ENCODE measurements around the gene FBXW9.
A peak's percentile ranks its signal among the peaks of the same experiment; 100 is the strongest.
"Not testable (repeated sequence)": the region's sequence is repeated elsewhere in the genome, so short reads cannot be mapped to it uniquely, and the experiment has no call there.

The FBXW9 gene

DNA sequence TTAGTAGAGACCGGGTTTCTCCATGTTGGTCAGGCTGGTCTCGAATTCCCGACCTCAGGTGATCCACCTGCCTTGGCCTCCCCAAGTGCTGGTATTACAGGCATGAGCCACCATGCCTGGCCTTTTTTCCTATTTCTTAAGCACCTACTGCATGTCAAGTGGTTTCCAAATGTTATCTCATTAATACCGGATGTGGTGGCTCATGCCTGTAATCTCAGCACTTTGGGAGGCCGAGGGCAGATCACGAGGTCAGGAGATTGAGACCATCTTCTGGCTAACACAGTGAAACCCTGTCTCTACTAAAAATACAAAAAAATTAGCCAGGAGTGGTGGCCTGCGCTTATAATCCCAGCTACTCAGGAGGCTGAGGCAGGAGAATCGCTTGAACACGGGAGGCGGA lies 29.2 kb upstream of the FBXW9 start:
- 93 to 97% methylated on average over 10 of the region's 10 CpGs for WGBS, 2 experiments (ENCODE audit: insufficient coverage in 2 of 2)
- not testable (repeated sequence) for H3K27ac ChIP-seq (ENCODE audit: low read depth, low read length, severe bottlenecking); H3K4me3 ChIP-seq (ENCODE audit: extremely low read depth, insufficient read depth, low read length, poor library complexity, severe bottlenecking); H3K9me3 ChIP-seq (ENCODE audit: control insufficient read depth, low read length); H3K4me1 ChIP-seq (ENCODE audit: control insufficient read depth, insufficient read depth, low read length, poor library complexity, severe bottlenecking)
- peaks cover 33% of the 10 kb centered on the region for H3K36me3 ChIP-seq (ENCODE audit: control insufficient read depth, insufficient read depth, low read length)

DNA sequence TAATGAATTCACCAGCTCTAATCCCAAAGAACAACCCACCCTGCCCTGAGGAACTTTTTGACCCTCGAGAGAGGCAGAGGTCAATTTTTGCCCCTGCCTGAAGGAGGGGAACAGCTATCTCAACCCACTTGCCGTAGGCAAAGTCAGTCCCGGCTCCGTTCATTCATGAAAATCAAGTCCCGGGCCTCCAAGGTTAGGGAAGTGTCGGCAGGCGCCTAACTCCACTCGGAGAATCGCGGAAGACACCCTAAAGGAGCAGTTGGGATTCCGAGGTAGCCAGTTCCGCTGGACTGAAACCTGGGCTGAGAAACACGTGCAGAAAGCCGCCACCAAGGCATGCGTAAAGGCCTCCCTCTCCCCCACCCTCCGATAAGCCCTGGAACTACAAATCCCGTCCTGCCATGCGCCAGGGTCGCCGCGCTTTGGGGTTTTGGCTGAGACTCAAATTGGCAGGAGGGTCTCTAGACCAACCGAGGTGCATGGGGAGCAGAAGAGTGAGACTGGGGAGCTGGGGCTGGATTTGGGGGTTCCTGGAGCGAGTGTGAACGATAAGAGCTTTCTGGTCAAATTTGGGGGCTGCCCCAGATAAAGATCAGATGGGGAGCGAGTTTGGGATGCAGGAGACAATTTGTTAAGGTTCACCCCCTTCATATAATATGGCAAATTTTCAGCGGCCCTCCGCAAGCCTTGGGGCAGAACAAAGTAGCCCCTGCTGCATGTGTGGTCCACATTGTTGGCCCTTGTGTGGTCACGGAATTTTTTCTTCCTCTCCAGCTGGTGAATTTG lies 27.4 kb upstream of the FBXW9 start, which contains the start of gene TNPO2:
TSS of gene TNPO2 (minus strand) at position 292 of the 786 bp plus-strand sequence. CDS start 2,955 bp downstream, outside the sequence.
- Histone ChIP-seq H3K9me3 (ENCODE audit: control insufficient read depth, low read length) (no peaks in the 10 kb centered on the region), H3K4me3 (ENCODE audit: extremely low read depth, insufficient read depth, low read length, poor library complexity, severe bottlenecking) (peak within 1 kb of the TSS; percentile 81), H3K27ac (ENCODE audit: low read depth, low read length, severe bottlenecking) (peak within 1 kb of the TSS; percentile 93), H3K4me1 (ENCODE audit: control insufficient read depth, insufficient read depth, low read length, poor library complexity, severe bottlenecking) (no peaks in the 10 kb centered on the region), H3K36me3 (ENCODE audit: control insufficient read depth, insufficient read depth, low read length) (peaks cover 31% of the 10 kb centered on the region)
- 6 to 9% methylated on average over 19 to 26 of the region's 28 CpGs for WGBS, 2 experiments (ENCODE audit: insufficient coverage in 2 of 2)

DNA sequence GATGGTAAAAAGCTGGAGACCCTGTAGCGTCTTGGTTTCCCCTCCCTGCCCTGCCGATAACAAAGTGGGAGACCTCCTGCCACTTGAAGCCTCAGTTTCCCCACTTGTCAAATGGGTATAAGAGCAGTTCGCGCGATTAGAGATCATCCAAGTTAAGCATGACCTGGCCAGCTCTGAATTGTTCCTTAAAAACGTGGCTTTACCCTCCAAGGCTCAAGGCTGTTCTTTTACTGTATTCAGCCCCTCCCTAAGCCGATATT lies 26.9 kb upstream of the FBXW9 start:
- Histone ChIP-seq H3K36me3 (ENCODE audit: control insufficient read depth, insufficient read depth, low read length) (peaks cover 31% of the 10 kb centered on the region), H3K4me1 (ENCODE audit: control insufficient read depth, insufficient read depth, low read length, poor library complexity, severe bottlenecking) (no peaks in the 10 kb centered on the region), H3K9me3 (ENCODE audit: control insufficient read depth, low read length) (no peaks in the 10 kb centered on the region), H3K27ac (ENCODE audit: low read depth, low read length, severe bottlenecking) (peak overlapping the region; percentile 93), H3K4me3 (ENCODE audit: extremely low read depth, insufficient read depth, low read length, poor library complexity, severe bottlenecking) (peak overlapping the region; percentile 81)
- 0% methylated on average over 5 to 6 of the region's 7 CpGs for WGBS, 2 experiments (ENCODE audit: insufficient coverage in 2 of 2)

DNA sequence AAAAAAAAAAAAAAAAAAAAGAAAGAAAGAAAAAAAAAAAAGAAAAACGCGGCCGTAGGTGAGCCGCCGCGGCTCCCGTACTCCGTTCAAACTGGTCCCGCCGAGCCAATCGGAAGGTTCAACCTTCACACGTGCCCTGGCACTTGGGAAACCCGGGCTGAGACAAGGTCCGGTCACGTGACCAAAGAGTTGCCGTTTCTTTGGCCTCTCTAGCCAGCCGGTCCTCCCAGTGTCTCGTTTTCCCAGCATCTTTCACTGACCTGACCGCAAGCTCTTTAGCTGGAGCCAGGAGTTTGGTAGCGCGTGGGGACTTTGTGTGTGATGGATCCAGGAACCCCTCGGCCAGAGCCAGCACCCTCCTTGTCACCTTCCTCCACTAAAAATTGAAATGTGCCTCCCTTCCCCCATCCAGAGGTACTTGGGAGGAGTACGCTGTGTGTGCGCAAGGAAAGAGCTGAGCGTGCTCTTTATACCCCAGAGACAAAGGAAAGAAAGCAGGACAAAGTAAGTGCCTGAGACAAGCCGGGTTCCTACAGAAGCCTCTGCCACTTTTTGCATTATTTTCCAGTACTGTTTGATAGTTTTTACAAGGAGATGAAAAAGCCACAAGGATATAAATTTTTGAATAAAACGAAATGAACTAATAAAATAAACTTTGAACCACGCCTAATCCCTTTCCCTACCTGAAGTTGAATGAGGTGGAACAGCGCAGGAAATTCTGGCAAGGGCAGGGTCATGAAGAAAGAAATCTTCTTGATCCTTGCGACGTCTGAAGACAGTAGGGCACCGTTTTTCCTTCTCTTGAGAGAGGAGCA lies 26.3 kb upstream of the FBXW9 start:
- no peaks in the 10 kb centered on the region for H3K4me1 ChIP-seq (ENCODE audit: control insufficient read depth, insufficient read depth, low read length, poor library complexity, severe bottlenecking)
- no peaks in the 10 kb centered on the region for H3K9me3 ChIP-seq (ENCODE audit: control insufficient read depth, low read length)
- peaks cover 32% of the 10 kb centered on the region for H3K36me3 ChIP-seq (ENCODE audit: control insufficient read depth, insufficient read depth, low read length)
- H3K4me3 ChIP-seq (ENCODE audit: extremely low read depth, insufficient read depth, low read length, poor library complexity, severe bottlenecking), result peak overlapping the region; percentile 81
- WGBS, 2 experiments (ENCODE audit: insufficient coverage in 2 of 2), result 0 to 1% methylated on average over 21 to 22 of the region's 32 CpGs
- H3K27ac ChIP-seq (ENCODE audit: low read depth, low read length, severe bottlenecking), result peak overlapping the region; percentile 93

DNA sequence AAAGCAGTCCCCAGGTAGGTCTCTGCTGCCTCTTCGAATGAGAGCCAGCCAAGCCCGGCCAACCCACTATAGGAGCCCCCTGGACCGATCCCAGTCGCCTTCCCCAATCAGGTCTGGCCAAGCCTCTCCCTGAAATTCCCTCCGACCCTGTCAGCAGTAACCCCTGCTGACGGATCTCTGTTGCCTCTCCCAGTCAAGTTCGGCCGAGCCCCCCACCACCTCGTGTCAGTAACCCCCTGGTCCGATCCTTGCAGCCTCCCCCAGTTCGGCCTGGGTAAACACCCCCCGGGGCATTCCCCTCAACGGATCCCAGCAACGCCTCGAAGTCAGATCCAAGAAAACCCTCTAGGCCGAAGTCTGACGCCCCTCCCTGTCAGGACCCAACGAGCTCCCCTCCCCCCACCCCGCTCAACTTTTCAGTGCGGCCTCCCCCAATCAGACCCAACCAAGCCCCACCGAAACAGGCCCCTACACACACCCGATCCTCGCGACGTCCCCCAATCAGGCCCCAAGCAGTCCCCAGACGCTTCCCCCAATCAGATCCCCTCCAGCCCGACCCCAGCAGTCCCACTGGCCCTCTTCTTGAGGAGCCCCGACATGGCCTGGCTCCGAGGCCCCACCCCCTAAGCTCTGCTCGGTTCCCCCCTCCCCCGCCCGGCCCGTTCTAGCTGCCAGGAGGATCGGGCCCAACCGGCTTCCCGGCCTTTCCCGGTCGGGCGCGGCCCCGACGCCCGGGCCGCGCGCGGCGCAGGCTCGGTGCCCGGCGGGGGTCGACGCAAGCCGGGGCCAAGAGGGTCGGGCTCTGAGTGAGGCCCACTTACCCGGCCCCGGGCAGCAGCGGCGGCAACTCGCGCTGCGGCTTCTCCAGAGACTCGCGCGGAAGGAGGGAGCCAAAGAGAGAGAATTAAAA lies 25.5 kb upstream of the FBXW9 start:
- H3K9me3 ChIP-seq (ENCODE audit: control insufficient read depth, low read length), result no peaks in the 10 kb centered on the region
- 0 to 1% methylated on average over 8 to 21 of the region's 65 CpGs for WGBS, 2 experiments (ENCODE audit: insufficient coverage in 2 of 2)

DNA sequence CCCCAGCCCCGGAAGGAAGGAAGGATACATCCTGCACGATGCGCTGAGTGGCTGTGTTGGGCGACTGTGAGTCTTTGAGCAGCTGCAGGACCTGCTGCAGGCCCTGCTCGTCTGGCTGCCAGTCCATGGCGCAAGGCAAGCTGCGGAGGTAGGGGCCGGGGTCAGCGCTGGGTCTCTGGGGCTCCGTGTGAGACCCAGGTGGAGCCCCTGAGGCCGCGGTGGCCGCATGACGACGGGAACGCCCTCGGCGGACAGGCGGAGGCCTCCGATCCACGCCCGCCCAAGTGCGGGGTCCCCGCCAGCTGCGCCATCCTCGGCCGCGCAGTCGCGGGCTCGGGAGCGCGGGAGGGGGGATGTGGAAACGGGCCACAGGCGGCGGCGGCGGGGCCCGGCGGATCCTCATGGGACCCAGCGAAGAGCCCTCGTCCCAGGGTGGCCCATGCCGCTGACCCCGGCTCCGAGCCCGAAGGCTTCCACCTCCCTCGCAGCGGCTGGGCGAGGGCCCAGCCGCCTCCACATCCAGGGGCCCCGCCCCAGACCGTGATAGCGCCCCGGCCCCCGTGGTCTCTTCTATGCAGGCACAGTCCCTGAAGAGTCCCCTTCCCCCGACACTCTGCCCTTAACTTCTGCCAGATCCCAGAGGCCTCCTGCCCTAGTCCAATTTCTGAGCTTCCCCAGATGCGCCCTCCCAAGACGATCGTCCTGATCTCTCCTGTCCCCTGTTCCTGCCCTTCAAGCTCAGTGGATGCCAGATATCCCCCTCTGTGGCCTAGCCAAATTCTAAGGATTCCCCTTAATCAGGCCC lies 24.6 kb upstream of the FBXW9 start:
- Histone ChIP-seq H3K9me3 (ENCODE audit: control insufficient read depth, low read length) (no peaks in the 10 kb centered on the region), H3K36me3 (ENCODE audit: control insufficient read depth, insufficient read depth, low read length) (peaks cover 46% of the 10 kb centered on the region), H3K4me3 (ENCODE audit: extremely low read depth, insufficient read depth, low read length, poor library complexity, severe bottlenecking) (peak overlapping the region; percentile 81), H3K27ac (ENCODE audit: low read depth, low read length, severe bottlenecking) (peak overlapping the region; percentile 93), H3K4me1 (ENCODE audit: control insufficient read depth, insufficient read depth, low read length, poor library complexity, severe bottlenecking) (no peaks in the 10 kb centered on the region)
- WGBS, 2 experiments (ENCODE audit: insufficient coverage in 2 of 2), result 12 to 19% methylated on average over 36 to 51 of the region's 59 CpGs

More for the DNA sequence above, 25.5 kb upstream of the FBXW9 start:
- no peaks in the 10 kb centered on the region for H3K4me1 ChIP-seq (ENCODE audit: control insufficient read depth, insufficient read depth, low read length, poor library complexity, severe bottlenecking)
- peaks cover 38% of the 10 kb centered on the region for H3K36me3 ChIP-seq (ENCODE audit: control insufficient read depth, insufficient read depth, low read length)
- H3K27ac ChIP-seq (ENCODE audit: low read depth, low read length, severe bottlenecking), result peak overlapping the region; percentile 93
- H3K4me3 ChIP-seq (ENCODE audit: extremely low read depth, insufficient read depth, low read length, poor library complexity, severe bottlenecking), result peak overlapping the region; percentile 81

DNA sequence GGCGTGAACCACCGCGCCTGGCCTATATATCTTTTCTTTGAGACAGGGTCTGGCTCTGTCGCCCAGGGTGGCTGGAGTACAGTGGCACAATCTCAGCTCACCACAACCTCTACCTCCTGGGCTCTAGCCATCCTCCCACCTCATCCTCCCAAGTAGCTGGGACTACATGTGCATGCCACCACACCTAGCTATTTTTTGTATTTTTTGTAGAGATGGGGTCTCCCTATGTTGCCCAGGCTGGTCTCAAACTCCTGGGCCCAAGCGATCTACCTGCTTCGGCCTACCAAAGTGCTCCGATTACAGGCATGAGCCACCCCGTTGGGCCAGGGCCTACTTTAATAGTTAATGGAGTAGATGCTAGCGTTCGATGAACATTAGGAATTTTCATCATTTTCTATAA lies 23.9 kb upstream of the FBXW9 start:
- no peaks in the 10 kb centered on the region for H3K9me3 ChIP-seq (ENCODE audit: control insufficient read depth, low read length)
- 96 to 97% methylated on average over 8 of the region's 10 CpGs for WGBS, 2 experiments (ENCODE audit: insufficient coverage in 2 of 2)
- H3K4me3 ChIP-seq (ENCODE audit: extremely low read depth, insufficient read depth, low read length, poor library complexity, severe bottlenecking), result peak overlapping the region; percentile 81
- H3K36me3 ChIP-seq (ENCODE audit: control insufficient read depth, insufficient read depth, low read length), result peaks cover 54% of the 10 kb centered on the region
- peak overlapping the region; percentile 93 for H3K27ac ChIP-seq (ENCODE audit: low read depth, low read length, severe bottlenecking)
- no peaks in the 10 kb centered on the region for H3K4me1 ChIP-seq (ENCODE audit: control insufficient read depth, insufficient read depth, low read length, poor library complexity, severe bottlenecking)

DNA sequence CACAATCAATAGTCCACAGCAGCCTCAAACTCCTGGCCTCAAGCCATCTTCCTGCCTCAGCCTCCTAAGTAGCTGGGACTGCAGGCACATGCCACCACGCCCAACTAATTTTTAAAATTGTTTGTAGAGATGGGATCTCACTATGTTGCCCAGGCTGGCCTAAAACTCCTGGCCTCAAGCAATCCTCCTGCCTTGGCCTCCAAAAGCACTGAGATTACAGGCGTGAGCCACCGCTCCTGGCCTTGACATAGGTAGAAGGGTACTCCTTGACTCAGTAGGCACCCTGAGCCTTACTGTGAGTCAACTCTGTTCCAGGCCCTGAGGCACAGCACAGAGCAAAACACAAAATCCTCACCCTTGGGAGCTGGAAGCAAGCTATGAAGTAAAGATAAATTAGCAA lies 19.5 kb upstream of the FBXW9 start:
- no peaks in the 10 kb centered on the region for H3K4me1 ChIP-seq (ENCODE audit: control insufficient read depth, insufficient read depth, low read length, poor library complexity, severe bottlenecking)
- WGBS, 2 experiments (ENCODE audit: insufficient coverage in 2 of 2), result 85 to 100% methylated on average over 1 to 2 of the region's 3 CpGs
- no peak overlapping the region for H3K27ac ChIP-seq (ENCODE audit: low read depth, low read length, severe bottlenecking)
- peaks cover 89% of the 10 kb centered on the region for H3K36me3 ChIP-seq (ENCODE audit: control insufficient read depth, insufficient read depth, low read length)
- H3K4me3 ChIP-seq (ENCODE audit: extremely low read depth, insufficient read depth, low read length, poor library complexity, severe bottlenecking), result no peak overlapping the region
- no peaks in the 10 kb centered on the region for H3K9me3 ChIP-seq (ENCODE audit: control insufficient read depth, low read length)

DNA sequence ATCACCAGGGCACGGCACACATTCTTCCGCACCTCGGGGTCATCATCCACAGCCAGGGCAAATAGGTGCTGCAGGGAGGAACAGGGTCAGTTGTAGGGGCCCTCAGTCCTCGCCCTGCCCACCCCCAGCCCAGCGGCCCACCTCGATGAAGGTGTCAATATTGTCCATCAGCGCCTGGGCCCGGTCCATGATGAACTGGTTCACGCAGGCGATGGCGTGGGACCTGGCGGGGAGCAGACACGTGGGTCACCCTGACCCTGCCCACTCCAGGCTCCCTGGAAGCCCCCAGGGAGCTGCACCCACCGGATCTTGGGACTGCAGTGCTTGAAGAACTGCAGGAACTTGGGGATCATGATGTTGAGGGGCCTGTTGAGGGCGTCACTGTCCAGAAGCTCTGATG lies 18.7 kb upstream of the FBXW9 start:
- Histone ChIP-seq H3K36me3 (ENCODE audit: control insufficient read depth, insufficient read depth, low read length) (peaks cover 90% of the 10 kb centered on the region), H3K27ac (ENCODE audit: low read depth, low read length, severe bottlenecking) (no peak overlapping the region), H3K4me1 (ENCODE audit: control insufficient read depth, insufficient read depth, low read length, poor library complexity, severe bottlenecking) (no peaks in the 10 kb centered on the region), H3K4me3 (ENCODE audit: extremely low read depth, insufficient read depth, low read length, poor library complexity, severe bottlenecking) (no peak overlapping the region), H3K9me3 (ENCODE audit: control insufficient read depth, low read length) (no peaks in the 10 kb centered on the region)
- WGBS, 2 experiments (ENCODE audit: insufficient coverage in 2 of 2), result 95 to 96% methylated on average over 10 to 15 of the region's 15 CpGs

DNA sequence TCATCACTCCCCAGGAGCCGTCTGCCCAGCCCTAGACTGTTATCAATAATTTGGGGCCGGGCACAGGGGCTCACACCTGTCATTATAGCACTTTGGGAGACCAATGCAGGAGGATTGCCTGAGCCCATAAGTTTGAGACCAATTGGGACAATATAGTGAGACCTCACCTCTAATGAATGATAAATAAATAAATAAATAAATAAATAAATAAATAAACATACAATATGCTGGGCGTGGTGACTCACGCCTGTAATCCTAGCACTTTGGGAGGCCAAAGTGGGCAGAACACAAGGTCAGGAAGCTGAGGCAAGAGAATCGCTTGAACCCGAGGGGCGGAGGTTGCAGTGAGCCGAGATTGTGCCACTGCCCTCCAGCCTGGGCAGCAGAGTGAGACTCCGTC lies 16.9 kb upstream of the FBXW9 start:
- H3K27ac ChIP-seq (ENCODE audit: low read depth, low read length, severe bottlenecking); H3K9me3 ChIP-seq (ENCODE audit: control insufficient read depth, low read length); H3K4me1 ChIP-seq (ENCODE audit: control insufficient read depth, insufficient read depth, low read length, poor library complexity, severe bottlenecking); H3K4me3 ChIP-seq (ENCODE audit: extremely low read depth, insufficient read depth, low read length, poor library complexity, severe bottlenecking): not testable (repeated sequence)
- WGBS, 2 experiments (ENCODE audit: insufficient coverage in 2 of 2), result 100% methylated on average over 4 of the region's 9 CpGs; no CpG with 5 or more reads in 1 of the 2 experiments
- peaks cover 91% of the 10 kb centered on the region for H3K36me3 ChIP-seq (ENCODE audit: control insufficient read depth, insufficient read depth, low read length)
